Esophagus muscularis mucosa (tissue), 4 donors: ENCODE results near the gene POC1A. TPM values are rescaled to one million over a fixed set of nuclear protein-coding genes. Genes with fewer than 3 reads are reported as not detected.

Experiments used
- DNase-seq: peaks from one replicate; pipeline ENCODE4 v3.0.0-alpha.2; 2017; ENCODE audit errors: extremely low spot score
- H3K27ac ChIP-seq, 4 donors: fragments of 200-600 bp; sonication (generic); replicated peaks in 1 of 4; 1 replicate in 3 of 4; 2 replicates in 1 of 4; pipeline ENCODE4 v1.5.1; 2016 to 2019; ENCODE audit warnings: mild to moderate bottlenecking in 1 of 4
- H3K27me3 ChIP-seq, 4 donors: fragments of 200-600 bp; sonication (generic); one replicate each; pipeline versions ENCODE4 v1.5.1 to v1.6.0; 2016 to 2019
- H3K36me3 ChIP-seq, 4 donors: fragments of 200-600 bp; sonication (generic); one replicate each; pipeline ENCODE4 v1.5.1; 2016 to 2019
- H3K4me1 ChIP-seq, 4 donors: fragments of 200-600 bp; sonication (generic); one replicate each; pipeline ENCODE4 v1.5.1; 2016 to 2019
- H3K4me3 ChIP-seq, 4 donors: fragments of 200-600 bp; sonication (generic); 1 replicate in 2 of 4; 2 replicates in 2 of 4; pipeline ENCODE4 v1.5.1; 2016 to 2019; ENCODE audit warnings: mild to moderate bottlenecking in 4 of 4, moderate library complexity in 1 of 4
- H3K9me3 ChIP-seq, 4 donors: fragments of 200-600 bp; sonication (generic); 1 replicate in 3 of 4; 2 replicates in 1 of 4; pipeline ENCODE4 v1.5.1; 2016 to 2019
- EP300 ChIP-seq: sonication (generic); formaldehyde crosslinking; IDR thresholded peaks from one replicate; pipeline ENCODE4 v1.6.1; 2017; ENCODE audit warnings: antibody characterized with exemption
- POLR2A ChIP-seq: fragments of 450-650 bp; IDR thresholded peaks from one replicate; pipeline ENCODE4 v1.6.1; 2017; ENCODE audit warnings: antibody characterized with exemption, moderate library complexity, mild to moderate bottlenecking, low read depth
- POLR2AphosphoS5 ChIP-seq, 2 donors: sonication (generic); formaldehyde crosslinking; IDR thresholded peaks; one replicate each; pipeline ENCODE4 v1.6.1; 2017; ENCODE audit warnings: antibody characterized with exemption in 2 of 2
- WGBS: methylation state at CpG from one replicate; pipeline ENCODE4 v1.1.5; 2018; 5-methylcytosine and 5-hydroxymethylcytosine counted together
- intact Hi-C: fragments of 100-400 bp; cut with DNase I; formaldehyde crosslinking; loops from one replicate; pipeline ENCODE4 v1.15.1; 2023
- total RNA-seq, 4 donors: library from RNA; depleted of rRNA; stranded (reverse); fragments of >200 nt; gene quantifications; one replicate each; pipeline versions ENCODE4 v1.1.0 to v1.2.1, GENCODE V29; 2016
- TF ChIP-seq, protein P1 (sequence below), 3 experiments: fragments of 200-600 bp in 2 of 3; fragments of 450-650 bp in 1 of 3; sonication (generic) in 2 of 3; IDR thresholded peaks; one replicate each; pipeline ENCODE4 v1.5.1; 2017 to 2019; ENCODE audit warnings: antibody characterized with exemption in 3 of 3, mild to moderate bottlenecking in 2 of 3, moderate library complexity in 1 of 3

POC1A gene
- total RNA-seq, 4 donors from 2014 or later = 0.71 to 2.1 (median 1.2) TPM

DNA sequence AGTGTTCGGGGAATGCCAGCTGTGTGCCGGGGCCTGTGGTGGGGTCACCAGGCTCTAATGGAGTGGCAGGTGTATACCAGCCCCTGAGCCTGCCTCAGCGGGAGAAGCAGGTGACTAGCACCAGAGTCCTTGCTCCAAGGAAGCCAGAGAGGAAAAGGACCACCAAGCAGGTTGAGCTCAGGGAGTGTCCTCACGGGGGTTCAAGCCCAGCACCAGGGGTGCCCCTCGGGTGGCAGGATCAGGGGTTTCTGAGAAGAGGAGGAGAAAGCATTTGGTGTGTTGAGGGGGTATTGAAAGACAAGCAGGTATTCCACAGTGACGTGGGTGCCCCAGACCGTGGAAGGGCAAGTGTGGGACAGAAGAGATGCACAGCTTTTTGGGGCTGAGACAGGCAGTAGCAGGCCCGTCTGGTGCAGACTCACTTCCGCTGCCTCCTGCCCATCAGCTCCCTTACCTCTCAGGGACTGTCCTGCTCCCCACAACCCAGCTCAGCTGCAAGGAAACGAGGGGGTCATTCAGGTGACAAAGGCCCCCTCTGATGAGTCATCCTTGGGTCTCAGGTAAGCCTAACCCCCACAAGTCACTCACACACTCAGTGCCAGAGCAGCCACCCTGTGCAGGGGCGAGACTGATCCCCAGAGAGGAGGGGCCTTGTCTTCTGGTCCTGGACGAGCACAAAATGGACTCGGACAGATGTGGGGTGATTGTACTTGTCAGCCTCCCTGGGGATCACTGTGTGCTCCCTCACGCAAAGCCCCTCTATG lies 21.4 kb upstream of the POC1A start:
- DNase-seq = no peak
- intact Hi-C loops = no loop called here
- WGBS = 93% methylated on average over 14 of the region's 14 CpGs
- Histone ChIP-seq H3K9me3 (no peaks in the 10 kb centered on the region), H3K27ac (no peak overlapping the region), H3K4me3 (no peak overlapping the region), H3K27me3 (no peaks in the 10 kb centered on the region), H3K36me3 (no peaks in the 10 kb centered on the region), H3K4me1 (no peaks in the 10 kb centered on the region)
- TF ChIP-seq POLR2AphosphoS5 (IDR thresholded peaks at IDR 0.05) = no peak
- TF ChIP-seq, protein P1, sequence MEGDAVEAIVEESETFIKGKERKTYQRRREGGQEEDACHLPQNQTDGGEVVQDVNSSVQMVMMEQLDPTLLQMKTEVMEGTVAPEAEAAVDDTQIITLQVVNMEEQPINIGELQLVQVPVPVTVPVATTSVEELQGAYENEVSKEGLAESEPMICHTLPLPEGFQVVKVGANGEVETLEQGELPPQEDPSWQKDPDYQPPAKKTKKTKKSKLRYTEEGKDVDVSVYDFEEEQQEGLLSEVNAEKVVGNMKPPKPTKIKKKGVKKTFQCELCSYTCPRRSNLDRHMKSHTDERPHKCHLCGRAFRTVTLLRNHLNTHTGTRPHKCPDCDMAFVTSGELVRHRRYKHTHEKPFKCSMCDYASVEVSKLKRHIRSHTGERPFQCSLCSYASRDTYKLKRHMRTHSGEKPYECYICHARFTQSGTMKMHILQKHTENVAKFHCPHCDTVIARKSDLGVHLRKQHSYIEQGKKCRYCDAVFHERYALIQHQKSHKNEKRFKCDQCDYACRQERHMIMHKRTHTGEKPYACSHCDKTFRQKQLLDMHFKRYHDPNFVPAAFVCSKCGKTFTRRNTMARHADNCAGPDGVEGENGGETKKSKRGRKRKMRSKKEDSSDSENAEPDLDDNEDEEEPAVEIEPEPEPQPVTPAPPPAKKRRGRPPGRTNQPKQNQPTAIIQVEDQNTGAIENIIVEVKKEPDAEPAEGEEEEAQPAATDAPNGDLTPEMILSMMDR (IDR thresholded peaks at IDR 0.05) = no peak
- TF ChIP-seq POLR2A = no peak
- TF ChIP-seq EP300 = no peak

DNA sequence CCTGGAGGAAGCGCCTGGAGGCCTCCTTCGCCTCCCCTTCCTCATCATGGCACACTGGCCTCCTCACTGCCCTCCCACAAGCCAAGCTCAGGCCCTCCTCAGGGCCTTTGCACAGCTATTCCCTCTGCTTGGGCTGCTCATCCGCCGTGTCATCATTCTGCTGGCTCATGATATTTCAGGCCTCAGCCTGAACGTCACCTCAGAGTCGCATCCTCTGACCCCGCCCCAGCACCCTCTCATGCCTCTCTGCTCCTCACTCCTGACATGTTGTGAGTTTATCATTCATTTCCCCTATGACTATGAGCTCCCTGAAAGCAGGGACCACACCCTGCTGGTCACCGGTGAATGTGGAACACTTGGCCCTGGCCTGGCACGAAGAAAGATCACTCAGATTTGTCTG lies 20.7 kb upstream of the POC1A start:
- TF ChIP-seq POLR2AphosphoS5 (IDR thresholded peaks at IDR 0.05) = no peak
- no peak for TF ChIP-seq POLR2A
- no peak for TF ChIP-seq EP300
- TF ChIP-seq, protein P1 (IDR thresholded peaks at IDR 0.05) = no peak
- Histone ChIP-seq H3K27me3 (no peaks in the 10 kb centered on the region), H3K36me3 (no peaks in the 10 kb centered on the region), H3K9me3 (no peaks in the 10 kb centered on the region), H3K27ac (no peak overlapping the region), H3K4me1 (no peaks in the 10 kb centered on the region), H3K4me3 (no peak overlapping the region)
- no peak for DNase-seq
- intact Hi-C loops = no loop called here
- WGBS = 83% methylated on average over 9 of the region's 9 CpGs

DNA sequence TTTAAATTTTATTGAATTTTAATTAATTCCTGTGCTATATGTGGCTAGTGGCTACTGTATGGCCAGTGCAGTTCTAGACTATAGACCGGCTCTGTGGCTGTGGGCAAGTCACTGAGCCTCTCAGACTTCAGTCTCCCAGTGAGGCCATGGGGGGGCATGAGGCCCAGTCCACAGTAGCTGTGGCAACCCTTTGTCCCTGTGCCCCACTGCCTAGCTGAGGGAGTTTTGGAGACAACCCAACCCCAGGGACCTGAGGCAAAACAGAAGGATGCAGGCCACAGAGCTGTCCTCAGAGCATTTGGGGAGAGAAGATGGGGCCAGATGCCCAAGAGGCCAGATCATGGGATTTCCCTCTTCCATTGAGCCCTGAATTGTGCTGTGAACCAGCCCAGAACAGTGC lies 18.9 kb upstream of the POC1A start:
- 91% methylated on average over 1 of the region's 1 CpG for WGBS
- intact Hi-C loops = no loop called here
- TF ChIP-seq POLR2AphosphoS5 (IDR thresholded peaks at IDR 0.05) (no peak), EP300 (no peak), POLR2A (no peak)
- TF ChIP-seq, protein P1 (IDR thresholded peaks at IDR 0.05) = no peak
- Histone ChIP-seq H3K36me3 (no peaks in the 10 kb centered on the region), H3K4me3 (no peak overlapping the region), H3K4me1 (no peaks in the 10 kb centered on the region), H3K9me3 (no peaks in the 10 kb centered on the region), H3K27ac (no peak overlapping the region), H3K27me3 (no peaks in the 10 kb centered on the region)
- DNase-seq = no peak

DNA sequence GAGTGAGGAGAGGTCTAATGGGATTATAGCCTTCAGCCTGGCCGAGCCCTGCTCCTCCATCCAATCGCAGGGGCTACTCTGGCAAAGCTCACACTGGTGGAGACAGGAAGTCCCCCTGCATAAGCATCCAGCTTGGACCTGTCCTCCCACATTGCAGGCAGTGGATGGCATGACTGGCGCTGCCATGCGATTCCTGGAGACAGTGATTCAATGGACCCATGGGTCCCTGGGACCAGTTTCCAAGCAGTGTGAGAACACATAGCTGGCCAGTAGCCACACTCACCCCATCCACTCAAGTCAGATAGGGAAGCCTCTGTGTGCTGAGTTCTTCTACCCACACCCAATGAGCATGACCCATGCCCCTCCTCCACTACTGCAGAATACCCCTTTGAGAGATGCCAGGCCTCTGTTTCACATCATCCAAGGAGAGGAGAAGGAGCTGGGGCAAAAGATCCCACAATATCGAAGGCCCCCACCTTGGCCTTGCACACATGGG lies 18.1 kb upstream of the POC1A start:
- Histone ChIP-seq H3K4me1 (no peaks in the 10 kb centered on the region), H3K27ac (no peak overlapping the region), H3K9me3 (no peaks in the 10 kb centered on the region), H3K36me3 (no peaks in the 10 kb centered on the region), H3K4me3 (no peak overlapping the region), H3K27me3 (no peaks in the 10 kb centered on the region)
- intact Hi-C loops = no loop called here
- 93% methylated on average over 3 of the region's 5 CpGs for WGBS
- no peak for DNase-seq
- TF ChIP-seq POLR2AphosphoS5 (IDR thresholded peaks at IDR 0.05) (no peak), EP300 (no peak), POLR2A (no peak)
- TF ChIP-seq, protein P1 (IDR thresholded peaks at IDR 0.05) = no peak
